Measurements from ENCODE around the gene CR2. TPM values are rescaled to one million over a fixed set of nuclear protein-coding genes. Genes with fewer than 3 reads are reported as not detected.

The CR2 gene
- polyA plus RNA-seq, 1 donor from 2014 or later = not detected

DNA sequence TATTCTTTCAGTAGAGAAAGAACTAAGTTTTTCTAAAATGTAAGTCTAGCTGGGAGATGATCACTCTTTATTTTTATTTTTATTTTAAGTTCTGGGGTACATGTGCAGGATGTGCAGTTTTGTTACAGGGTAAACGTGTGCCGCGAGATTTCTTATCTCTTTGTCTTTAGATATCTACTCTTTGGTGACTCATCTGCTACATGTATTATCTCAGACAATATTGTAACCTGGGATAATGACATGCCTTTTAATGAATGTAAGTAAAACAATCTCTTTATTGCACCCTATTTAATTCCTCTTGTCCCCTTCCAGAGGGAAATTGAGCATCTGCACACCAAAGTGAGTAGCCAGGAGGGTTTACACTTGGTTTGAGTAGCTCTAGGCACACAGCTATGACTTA lies 9.4 kb downstream of the CR2 start:
- Histone ChIP-seq H3F3A (ENCODE audit: insufficient read depth, low read length, poor library complexity, severe bottlenecking) (no peaks in the 10 kb centered on the region), H3K9me2 (ENCODE audit: insufficient read depth, low read length) (no peaks in the 10 kb centered on the region), H3K27me3 (ENCODE audit: insufficient read depth, low read depth, low read length) (no peaks in the 10 kb centered on the region), H3K4me2 (ENCODE audit: low read length) (no peak overlapping the region), H3K4me3 (ENCODE audit: low read length) (no peak overlapping the region), H3K9ac (ENCODE audit: low read length) (no peak overlapping the region), H3K36me3 (ENCODE audit: insufficient read depth, low read length) (no peaks in the 10 kb centered on the region), H3K79me2 (replicated peaks; ENCODE audit: insufficient read depth, low read length) (no peaks in the 10 kb centered on the region), H3K9me3 (ENCODE audit: low read length) (no peaks in the 10 kb centered on the region), H4K20me1 (ENCODE audit: insufficient read depth) (no peaks in the 10 kb centered on the region), H2AFZ (ENCODE audit: low read depth, low read length) (no peak overlapping the region), H3K27ac (ENCODE audit: low read length) (no peak overlapping the region)
- TF ChIP-seq RAD21 (conservative IDR thresholded peaks at IDR 0.05) = no peak
- TF ChIP-seq MXI1 (conservative IDR thresholded peaks at IDR 0.05; ENCODE audit: poor library complexity, severe bottlenecking) = no peak
- TF ChIP-seq EP300 (conservative IDR thresholded peaks at IDR 0.05; ENCODE audit: poor library complexity, severe bottlenecking) = no peak
- no peak for TF ChIP-seq SMC3 (conservative IDR thresholded peaks at IDR 0.05; ENCODE audit: poor library complexity)
- no peak for TF ChIP-seq EZH2 (IDR thresholded peaks at IDR 0.05; ENCODE audit: borderline replicate concordance, insufficient read depth, low read length, poor library complexity, severe bottlenecking)
- no peak for TF ChIP-seq POLR2AphosphoS5 (IDR thresholded peaks at IDR 0.05)
- no peak for TF ChIP-seq TAF1 (IDR thresholded peaks at IDR 0.05; ENCODE audit: low read depth)
- TF ChIP-seq, protein P1, sequence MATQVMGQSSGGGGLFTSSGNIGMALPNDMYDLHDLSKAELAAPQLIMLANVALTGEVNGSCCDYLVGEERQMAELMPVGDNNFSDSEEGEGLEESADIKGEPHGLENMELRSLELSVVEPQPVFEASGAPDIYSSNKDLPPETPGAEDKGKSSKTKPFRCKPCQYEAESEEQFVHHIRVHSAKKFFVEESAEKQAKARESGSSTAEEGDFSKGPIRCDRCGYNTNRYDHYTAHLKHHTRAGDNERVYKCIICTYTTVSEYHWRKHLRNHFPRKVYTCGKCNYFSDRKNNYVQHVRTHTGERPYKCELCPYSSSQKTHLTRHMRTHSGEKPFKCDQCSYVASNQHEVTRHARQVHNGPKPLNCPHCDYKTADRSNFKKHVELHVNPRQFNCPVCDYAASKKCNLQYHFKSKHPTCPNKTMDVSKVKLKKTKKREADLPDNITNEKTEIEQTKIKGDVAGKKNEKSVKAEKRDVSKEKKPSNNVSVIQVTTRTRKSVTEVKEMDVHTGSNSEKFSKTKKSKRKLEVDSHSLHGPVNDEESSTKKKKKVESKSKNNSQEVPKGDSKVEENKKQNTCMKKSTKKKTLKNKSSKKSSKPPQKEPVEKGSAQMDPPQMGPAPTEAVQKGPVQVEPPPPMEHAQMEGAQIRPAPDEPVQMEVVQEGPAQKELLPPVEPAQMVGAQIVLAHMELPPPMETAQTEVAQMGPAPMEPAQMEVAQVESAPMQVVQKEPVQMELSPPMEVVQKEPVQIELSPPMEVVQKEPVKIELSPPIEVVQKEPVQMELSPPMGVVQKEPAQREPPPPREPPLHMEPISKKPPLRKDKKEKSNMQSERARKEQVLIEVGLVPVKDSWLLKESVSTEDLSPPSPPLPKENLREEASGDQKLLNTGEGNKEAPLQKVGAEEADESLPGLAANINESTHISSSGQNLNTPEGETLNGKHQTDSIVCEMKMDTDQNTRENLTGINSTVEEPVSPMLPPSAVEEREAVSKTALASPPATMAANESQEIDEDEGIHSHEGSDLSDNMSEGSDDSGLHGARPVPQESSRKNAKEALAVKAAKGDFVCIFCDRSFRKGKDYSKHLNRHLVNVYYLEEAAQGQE (IDR thresholded peaks at IDR 0.05; ENCODE audit: borderline replicate concordance) = no peak
- TF ChIP-seq, protein P2, sequence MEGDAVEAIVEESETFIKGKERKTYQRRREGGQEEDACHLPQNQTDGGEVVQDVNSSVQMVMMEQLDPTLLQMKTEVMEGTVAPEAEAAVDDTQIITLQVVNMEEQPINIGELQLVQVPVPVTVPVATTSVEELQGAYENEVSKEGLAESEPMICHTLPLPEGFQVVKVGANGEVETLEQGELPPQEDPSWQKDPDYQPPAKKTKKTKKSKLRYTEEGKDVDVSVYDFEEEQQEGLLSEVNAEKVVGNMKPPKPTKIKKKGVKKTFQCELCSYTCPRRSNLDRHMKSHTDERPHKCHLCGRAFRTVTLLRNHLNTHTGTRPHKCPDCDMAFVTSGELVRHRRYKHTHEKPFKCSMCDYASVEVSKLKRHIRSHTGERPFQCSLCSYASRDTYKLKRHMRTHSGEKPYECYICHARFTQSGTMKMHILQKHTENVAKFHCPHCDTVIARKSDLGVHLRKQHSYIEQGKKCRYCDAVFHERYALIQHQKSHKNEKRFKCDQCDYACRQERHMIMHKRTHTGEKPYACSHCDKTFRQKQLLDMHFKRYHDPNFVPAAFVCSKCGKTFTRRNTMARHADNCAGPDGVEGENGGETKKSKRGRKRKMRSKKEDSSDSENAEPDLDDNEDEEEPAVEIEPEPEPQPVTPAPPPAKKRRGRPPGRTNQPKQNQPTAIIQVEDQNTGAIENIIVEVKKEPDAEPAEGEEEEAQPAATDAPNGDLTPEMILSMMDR (IDR thresholded peaks at IDR 0.05; ENCODE audit: poor library complexity, severe bottlenecking) = no peak

DNA sequence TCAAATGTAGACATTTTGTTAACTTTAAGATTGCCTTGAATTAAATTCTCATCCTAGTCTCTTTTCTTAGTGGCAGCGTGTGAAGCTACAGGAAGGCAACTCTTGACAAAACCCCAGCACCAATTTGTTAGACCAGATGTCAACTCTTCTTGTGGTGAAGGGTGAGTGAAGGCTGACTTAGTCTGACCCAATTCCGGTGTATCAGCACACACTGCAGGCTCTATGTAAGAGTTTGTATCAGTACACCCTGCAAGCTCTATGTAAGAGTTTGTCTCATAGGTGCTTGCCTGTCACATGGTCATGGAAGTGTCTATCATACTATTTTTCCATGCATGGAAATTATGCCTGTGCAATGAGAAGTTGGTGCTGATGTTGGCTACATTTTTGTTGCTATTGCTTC lies 16.8 kb downstream of the CR2 start:
- TF ChIP-seq RAD21 (conservative IDR thresholded peaks at IDR 0.05) = no peak
- no peak for TF ChIP-seq TAF1 (IDR thresholded peaks at IDR 0.05; ENCODE audit: low read depth)
- no peak for TF ChIP-seq POLR2AphosphoS5 (IDR thresholded peaks at IDR 0.05)
- no peak for TF ChIP-seq SMC3 (conservative IDR thresholded peaks at IDR 0.05; ENCODE audit: poor library complexity)
- no peak for TF ChIP-seq EZH2 (IDR thresholded peaks at IDR 0.05; ENCODE audit: borderline replicate concordance, insufficient read depth, low read length, poor library complexity, severe bottlenecking)
- TF ChIP-seq EP300 (conservative IDR thresholded peaks at IDR 0.05; ENCODE audit: poor library complexity, severe bottlenecking) = no peak
- TF ChIP-seq, protein P2 (IDR thresholded peaks at IDR 0.05; ENCODE audit: poor library complexity, severe bottlenecking) = no peak
- no peak for TF ChIP-seq MXI1 (conservative IDR thresholded peaks at IDR 0.05; ENCODE audit: poor library complexity, severe bottlenecking)
- TF ChIP-seq, protein P1 (IDR thresholded peaks at IDR 0.05; ENCODE audit: borderline replicate concordance) = no peak

More for the DNA sequence above, 16.8 kb downstream of the CR2 start:
- no peak overlapping the region for H3K9ac ChIP-seq (ENCODE audit: low read length)
- no peak overlapping the region for H3K27ac ChIP-seq (ENCODE audit: low read length)
- no peaks in the 10 kb centered on the region for H3K27me3 ChIP-seq (ENCODE audit: insufficient read depth, low read depth, low read length)
- H2AFZ ChIP-seq (ENCODE audit: low read depth, low read length) = no peak overlapping the region
- H3K4me2 ChIP-seq (ENCODE audit: low read length) = no peak overlapping the region
- no peaks in the 10 kb centered on the region for H3K79me2 ChIP-seq (replicated peaks; ENCODE audit: insufficient read depth, low read length)
- H4K20me1 ChIP-seq (ENCODE audit: insufficient read depth) = no peaks in the 10 kb centered on the region
- no peaks in the 10 kb centered on the region for H3F3A ChIP-seq (ENCODE audit: insufficient read depth, low read length, poor library complexity, severe bottlenecking)
- no peaks in the 10 kb centered on the region for H3K36me3 ChIP-seq (ENCODE audit: insufficient read depth, low read length)
- no peaks in the 10 kb centered on the region for H3K9me3 ChIP-seq (ENCODE audit: low read length)
- no peak overlapping the region for H3K4me3 ChIP-seq (ENCODE audit: low read length)
- H3K9me2 ChIP-seq (ENCODE audit: insufficient read depth, low read length) = no peaks in the 10 kb centered on the region

Data from neural cell (in vitro differentiated cells).